Endothelial cell of umbilical vein (primary cell): ENCODE results near the gene SETMAR.

Experiments used
- CTCF ChIP-seq, 2 donors: IDR thresholded peaks; 1 replicate in 1 of 2; 2 replicates in 1 of 2; pipeline ENCODE4 v1.5.1; 2011; ENCODE audit warnings: low read length in 2 of 2, mild to moderate bottlenecking in 2 of 2, moderate library complexity in 2 of 2, control low read depth in 1 of 2, inconsistent platforms in 1 of 2, low read depth in 1 of 2; ENCODE audit not compliant: insufficient read depth in 1 of 2; ENCODE audit errors: extremely low read depth in 1 of 2
- EZH2 ChIP-seq: IDR thresholded peaks from 2 replicates; pipeline ENCODE4 v1.6.1; 2012; ENCODE audit warnings: borderline replicate concordance, low read depth, mild to moderate bottlenecking, moderate library complexity, low read length, inconsistent platforms; ENCODE audit not compliant: severe bottlenecking
- GATA2 ChIP-seq: IDR thresholded peaks from 2 replicates; pipeline ENCODE4 v1.7.0; 2011; ENCODE audit warnings: low read depth, mild to moderate bottlenecking, moderate library complexity, mixed read lengths, low read length; ENCODE audit not compliant: insufficient read length, insufficient read depth
- JUN ChIP-seq: IDR thresholded peaks from 2 replicates; pipeline ENCODE4 v1.6.1; 2011; ENCODE audit warnings: borderline replicate concordance, low read depth; ENCODE audit not compliant: insufficient read length, insufficient read depth
- MAX ChIP-seq: IDR thresholded peaks from 2 replicates; pipeline ENCODE4 v1.6.1; 2011; ENCODE audit not compliant: insufficient read depth, insufficient read length
- MYC ChIP-seq: IDR thresholded peaks from one replicate; pipeline ENCODE4 v1.6.1; 2011; ENCODE audit warnings: mild to moderate bottlenecking, low read depth, low read length
- POLR2A ChIP-seq: IDR thresholded peaks from 2 replicates; pipeline ENCODE4 v1.6.1; 2012; ENCODE audit warnings: low read depth, mild to moderate bottlenecking, control low read depth, low read length
- POLR2AphosphoS5 ChIP-seq: IDR thresholded peaks from 2 replicates; pipeline ENCODE4 v1.6.1; 2012; ENCODE audit warnings: low read depth, mild to moderate bottlenecking, control low read depth, low read length, moderate library complexity; ENCODE audit not compliant: insufficient read depth

- TF ChIP-seq CTCF (IDR thresholded peaks at IDR 0.05; ENCODE audit: extremely low read depth in 1 of 2, insufficient read depth in 1 of 2, low read depth in 1 of 2, low read length in 2 of 2), result no peak
- TF ChIP-seq POLR2A, result no peak
- TF ChIP-seq JUN, result no peak
- no peak for TF ChIP-seq POLR2AphosphoS5
- no peak for TF ChIP-seq MAX
- no peak for TF ChIP-seq EZH2
- TF ChIP-seq GATA2, result no peak
- no peak for TF ChIP-seq MYC
Observed at GRCh38 chr3:4311496-4311895, 8.3 kb downstream of the SETMAR start.
